H1 (cell line): ENCODE data around the gene CLIC2. TPM values are rescaled to one million over a fixed set of nuclear protein-coding genes. Genes with fewer than 3 reads are reported as not detected.

Experiments used
- CTCF ChIA-PET: fragments of 300-600 bp; sonication (Branson Sonifier 250); formaldehyde crosslinking; loops from one replicate; lab custom pipeline; 2021; ENCODE audit not compliant: partially characterized antibody; lab: Charles Lee
- POLR2A ChIA-PET: fragments of 300-600 bp; sonication (Branson Sonifier 250); formaldehyde crosslinking; loops from one replicate; lab custom pipeline; 2021; ENCODE audit warnings: inconsistent platforms; ENCODE audit not compliant: partially characterized antibody; lab: Charles Lee
- DNase-seq, 2 experiments: peaks; one replicate each; pipeline versions ENCODE4 v3.0.0 to v3.0.0-alpha.2; 2010 to 2022; ENCODE audit warnings: low spot score in 2 of 2, low read depth in 1 of 2, mixed read lengths in 1 of 2
- FAIRE-seq: peaks from 2 replicates; lab custom pipeline; 2011; peaks lifted over from hg19 to GRCh38; lab: Jason Lieb, UNC
- H2AFZ ChIP-seq: 2 replicates; pipeline ENCODE4 v1.8.1; 2012; ENCODE audit warnings: low read length, inconsistent platforms
- H2AK5ac ChIP-seq: 2 replicates; pipeline ENCODE4 v1.6.1; 2013; ENCODE audit warnings: low read depth, low read length
- H2BK120ac ChIP-seq: replicated peaks from 2 replicates; pipeline ENCODE3; 2013; ENCODE audit warnings: low read depth, low read length, inconsistent platforms
- H2BK12ac ChIP-seq: 2 replicates; pipeline ENCODE4 v1.6.1; 2013; ENCODE audit warnings: low read depth, low read length
- H2BK15ac ChIP-seq: 2 replicates; pipeline ENCODE4 v1.6.1; 2013; ENCODE audit warnings: low read length
- H2BK20ac ChIP-seq: 2 replicates; pipeline ENCODE4 v1.6.1; 2013; ENCODE audit warnings: low read length
- H2BK5ac ChIP-seq: 2 replicates; pipeline ENCODE4 v1.6.1; 2013; ENCODE audit warnings: low read depth, low read length
- H3K14ac ChIP-seq: 2 replicates; pipeline ENCODE4 v1.6.1; 2013; ENCODE audit warnings: inconsistent platforms; ENCODE audit not compliant: insufficient read length
- H3K18ac ChIP-seq: 2 replicates; pipeline ENCODE4 v1.6.1; 2013; ENCODE audit warnings: low read length; ENCODE audit errors: extremely low read depth
- H3K23ac ChIP-seq: 2 replicates; pipeline ENCODE4 v1.6.1; 2013; ENCODE audit warnings: inconsistent platforms; ENCODE audit not compliant: insufficient read length
- H3K23me2 ChIP-seq: 2 replicates; pipeline ENCODE4 v1.6.1; 2013; ENCODE audit warnings: low read depth, low read length
- H3K27ac ChIP-seq: 2 replicates; pipeline ENCODE4 v1.6.1; 2011; ENCODE audit warnings: low read depth, low read length, inconsistent platforms
- H3K27me3 ChIP-seq, 4 experiments: replicated peaks in 1 of 4; 1 replicate in 1 of 4; 2 replicates in 3 of 4; pipeline versions ENCODE4 v1.6.1 to v1.8.1; 2011 to 2013; ENCODE audit warnings: low read length in 3 of 4, mild to moderate bottlenecking in 3 of 4, inconsistent platforms in 2 of 4, mixed read lengths in 2 of 4, moderate library complexity in 1 of 4; ENCODE audit not compliant: control insufficient read depth in 3 of 4, insufficient read depth in 3 of 4; ENCODE audit errors: extremely low read depth in 1 of 4
- H3K36me3 ChIP-seq, 4 experiments: 2 replicates each; pipeline versions ENCODE4 v1.6.1 to v1.8.1; 2011 to 2013; ENCODE audit warnings: mild to moderate bottlenecking in 4 of 4, low read length in 3 of 4, moderate library complexity in 2 of 4, control low read depth in 1 of 4, inconsistent platforms in 1 of 4; ENCODE audit not compliant: insufficient read depth in 4 of 4, control insufficient read depth in 2 of 4
- H3K4ac ChIP-seq: replicated peaks from 2 replicates; pipeline ENCODE3; 2013; ENCODE audit warnings: low read length, low read depth, mixed read lengths, inconsistent platforms; ENCODE audit not compliant: insufficient read length
- H3K4me1 ChIP-seq, 4 experiments: replicated peaks in 1 of 4; 1 replicate in 1 of 4; 2 replicates in 3 of 4; pipeline versions ENCODE4 v1.6.1 to v1.8.1; 2011 to 2013; ENCODE audit warnings: low read length in 3 of 4, inconsistent platforms in 2 of 4, mixed read lengths in 1 of 4; ENCODE audit not compliant: insufficient read depth in 4 of 4, control insufficient read depth in 3 of 4
- H3K4me2 ChIP-seq, 2 experiments: 2 replicates each; pipeline versions ENCODE4 v1.6.1 to v1.8.1; 2011 to 2013; ENCODE audit warnings: low read depth in 2 of 2, low read length in 2 of 2, control low read depth in 1 of 2, inconsistent platforms in 1 of 2, mild to moderate bottlenecking in 1 of 2; ENCODE audit not compliant: insufficient read depth in 1 of 2
- H3K4me3 ChIP-seq, 4 experiments: fragments of 200-600, 300-600 bp in 1 of 4; sonication (generic), shearing (Covaris generic), sonication (Bioruptor Twin) in 1 of 4; 2 replicates each; pipeline versions ENCODE4 v1.5.1 to v1.8.1; 2011 to 2016; ENCODE audit warnings: low read length in 4 of 4, low read depth in 3 of 4, control low read depth in 2 of 4, inconsistent platforms in 2 of 4, mild to moderate bottlenecking in 2 of 4, mixed read lengths in 1 of 4, moderate library complexity in 1 of 4; ENCODE audit not compliant: insufficient read depth in 2 of 4; ENCODE audit errors: extremely low read depth in 1 of 4
- H3K56ac ChIP-seq: replicated peaks from 2 replicates; pipeline ENCODE3; 2013; ENCODE audit warnings: low read depth, mild to moderate bottlenecking, mixed read lengths, low read length, inconsistent platforms; ENCODE audit not compliant: insufficient read length
- H3K79me1 ChIP-seq: 2 replicates; pipeline ENCODE4 v1.6.1; 2013; ENCODE audit warnings: low read depth, low read length, control low read depth
- H3K79me2 ChIP-seq, 2 experiments: 2 replicates each; pipeline versions ENCODE4 v1.6.1 to v1.8.1; 2012 to 2013; ENCODE audit warnings: low read length in 2 of 2, mild to moderate bottlenecking in 2 of 2, inconsistent platforms in 1 of 2; ENCODE audit not compliant: insufficient read depth in 2 of 2, control insufficient read depth in 1 of 2
- H3K9ac ChIP-seq, 4 experiments: replicated peaks in 1 of 4; 1 replicate in 1 of 4; 2 replicates in 3 of 4; pipeline versions ENCODE4 v1.6.1 to v1.8.1; 2011 to 2013; ENCODE audit warnings: low read depth in 3 of 4, low read length in 3 of 4, control low read depth in 2 of 4, mild to moderate bottlenecking in 2 of 4, moderate library complexity in 2 of 4, inconsistent platforms in 1 of 4; ENCODE audit errors: extremely low read depth in 1 of 4
- H3K9me3 ChIP-seq, 2 experiments: 2 replicates each; pipeline versions ENCODE4 v1.6.1 to v1.8.1; 2012 to 2013; ENCODE audit warnings: mild to moderate bottlenecking in 2 of 2, moderate library complexity in 2 of 2, control low read depth in 1 of 2, inconsistent platforms in 1 of 2, low read depth in 1 of 2, low read length in 1 of 2, mixed read lengths in 1 of 2; ENCODE audit not compliant: insufficient read depth in 2 of 2
- H4K20me1 ChIP-seq, 2 experiments: replicated peaks in 1 of 2; 2 replicates each; pipeline versions ENCODE3 to v1.8.1; 2011 to 2013; ENCODE audit warnings: inconsistent platforms in 2 of 2, low read length in 2 of 2, mild to moderate bottlenecking in 1 of 2; ENCODE audit not compliant: insufficient read depth in 2 of 2, control insufficient read depth in 1 of 2
- H4K5ac ChIP-seq: 2 replicates; pipeline ENCODE4 v1.6.1; 2013; ENCODE audit warnings: low read length, low read depth, mixed read lengths, inconsistent platforms; ENCODE audit not compliant: insufficient read length
- H4K8ac ChIP-seq: 2 replicates; pipeline ENCODE4 v1.8.0; 2013; ENCODE audit warnings: mild to moderate bottlenecking, moderate library complexity, low read length, inconsistent platforms; ENCODE audit not compliant: insufficient read depth; ENCODE audit errors: extremely low read depth
- H4K91ac ChIP-seq: replicated peaks from 2 replicates; pipeline ENCODE3; 2013; ENCODE audit warnings: low read length, mixed read lengths, inconsistent platforms; ENCODE audit not compliant: insufficient read length
- CHD2 ChIP-seq: IDR thresholded peaks from 2 replicates; pipeline ENCODE4 v1.6.1; 2012; ENCODE audit warnings: low read length, improper control_type of control experiment
- CTCF ChIP-seq, 3 experiments: IDR thresholded peaks; 1 replicate in 2 of 3; 2 replicates in 1 of 3; pipeline versions ENCODE4 v1.5.1 to v1.6.1; 2011; ENCODE audit warnings: low read length in 3 of 3, mild to moderate bottlenecking in 3 of 3, inconsistent platforms in 2 of 3, low read depth in 1 of 3, moderate library complexity in 1 of 3; ENCODE audit not compliant: insufficient read depth in 1 of 3; ENCODE audit errors: control extremely low read depth in 1 of 3
- FOSL1 ChIP-seq: IDR thresholded peaks from 2 replicates; pipeline ENCODE4 v1.6.1; 2011; ENCODE audit warnings: mild to moderate bottlenecking, low read depth, low read length, moderate library complexity; ENCODE audit not compliant: insufficient read depth
- KDM1A ChIP-seq: fragments of 200-600, 300-600 bp; sonication (generic); IDR thresholded peaks from 2 replicates; pipeline ENCODE4 v1.7.1; 2016; ENCODE audit warnings: mild to moderate bottlenecking, low read length, borderline replicate concordance
- NANOG ChIP-seq: IDR thresholded peaks from 2 replicates; pipeline ENCODE4 v1.6.1; 2011; ENCODE audit warnings: low read length, low read depth, mild to moderate bottlenecking, inconsistent platforms; ENCODE audit not compliant: insufficient read depth, poor library complexity, severe bottlenecking
- RFX5 ChIP-seq: IDR thresholded peaks from 2 replicates; pipeline ENCODE4 v1.6.1; 2011; ENCODE audit warnings: low read depth, low read length, improper control_type of control experiment, borderline replicate concordance
- polyA plus RNA-seq, 7 experiments: library from polyadenylated mRNA; depleted of rRNA in 3 of 7; stranded (reverse) in 5 of 7; unstranded in 2 of 7; fragments of >200 nt in 5 of 7; fragments of 200-250 nt in 2 of 7; gene quantifications; 1 replicate in 5 of 7; 2 replicates in 1 of 7; 4 replicates in 1 of 7; pipeline versions ENCODE4 v1.2.1 to v1.2.3, GENCODE V29; 2011 to 2013; ENCODE audit warnings: missing spikeins in 2 of 7, mixed read lengths in 2 of 7
- total RNA-seq: library from RNA; stranded (reverse); fragmentation: NEBNext Ultra II Directional; extraction: Animal tissue kit (Norgen Biotek cat#: 25700); gene quantifications from 2 replicates; pipeline ENCODE4 v1.2.1, GENCODE V29; 2021

Gene CLIC2
- total and polyA plus RNA-seq, 2 of the 8 experiments (the other 6 are each of a cell fraction or from before 2014, with no cell fraction given) = 0.08 to 0.61 TPM

- H2BK15ac ChIP-seq = no peak overlapping the region
- peaks cover 0 to 3% of the 10 kb centered on the region in 2 experiments for H4K20me1 ChIP-seq
- H3K56ac ChIP-seq = no peak overlapping the region
- POLR2A ChIA-PET = no interaction called here
- H2BK120ac ChIP-seq = no peak overlapping the region
- H3K9me3 ChIP-seq = no peaks in the 10 kb centered on the region
- H3K23me2 ChIP-seq = no peaks in the 10 kb centered on the region
- no peak overlapping the region for H2AFZ ChIP-seq
- no peak overlapping the region for H3K18ac ChIP-seq
- H3K14ac ChIP-seq = no peak overlapping the region
- H2AK5ac ChIP-seq = no peak overlapping the region
- FAIRE-seq (no peak), DNase-seq (no peak)
- H3K79me2 ChIP-seq = peaks cover 0 to 2% of the 10 kb centered on the region in 2 experiments; a peak in 1 of 4 replicates
- no peaks in the 10 kb centered on the region for H3K79me1 ChIP-seq
- no peak overlapping the region for H3K23ac ChIP-seq
- no peak overlapping the region for H3K4ac ChIP-seq
- H2BK20ac ChIP-seq = no peak overlapping the region
- no peak overlapping the region for H2BK5ac ChIP-seq
- CTCF ChIA-PET = no interaction called here
- no peaks in the 10 kb centered on the region for H3K4me1 ChIP-seq
- no peaks in the 10 kb centered on the region for H3K27me3 ChIP-seq
- no peak overlapping the region for H3K4me3 ChIP-seq
- H4K5ac ChIP-seq = no peak overlapping the region
- no peak overlapping the region for H3K9ac ChIP-seq
- no peak overlapping the region for H2BK12ac ChIP-seq
- peaks cover 0 to 33% (median 7%) of the 10 kb centered on the region in 4 experiments; a peak in 4 of 8 replicates for H3K36me3 ChIP-seq
- H4K91ac ChIP-seq = no peak overlapping the region
- H3K27ac ChIP-seq = no peak overlapping the region
- no peak overlapping the region for H4K8ac ChIP-seq
- no peak overlapping the region for H3K4me2 ChIP-seq
- TF ChIP-seq CTCF (IDR thresholded peaks at IDR 0.05; ENCODE audit: control extremely low read depth in 1 of 3, insufficient read depth in 1 of 3, low read depth in 1 of 3, low read length in 3 of 3) (no peak), FOSL1 (no peak), RFX5 (no peak), KDM1A (no peak), CHD2 (no peak), NANOG (no peak)
These were observed 103.3 kb downstream of the CLIC2 start for GRCh38 chrX:155231163-155231562.
